Cardiac muscle cell (in vitro differentiated cells and primary cell): ENCODE measurements around the gene CELA3A. TPM values are rescaled to one million over a fixed set of nuclear protein-coding genes. Genes with fewer than 3 reads are reported as not detected.
A peak's percentile ranks its signal among the peaks of the same experiment; 100 is the strongest.

Experiments used
- DNase-seq, 2 donors: peaks; one replicate each; pipeline versions ENCODE4 v3.0.0 to v3.0.0-alpha.2; 2010 to 2017; ENCODE audit warnings: low read depth in 1 of 2, low spot score in 1 of 2
- H3K27ac ChIP-seq: fragments of 200-600 bp; sonication (generic); 2 replicates; pipeline ENCODE4 v1.5.1; 2016
- H3K27me3 ChIP-seq: fragments of 200-600 bp; sonication (generic); 2 replicates; pipeline ENCODE4 v1.6.0; 2016; ENCODE audit warnings: control low read depth
- H3K36me3 ChIP-seq: fragments of 200-600 bp; sonication (generic); 2 replicates; pipeline ENCODE4 v1.5.1; 2016; ENCODE audit warnings: control low read depth
- H3K4me1 ChIP-seq: fragments of 200-600 bp; sonication (generic); 2 replicates; pipeline ENCODE4 v1.8.1; 2017; ENCODE audit warnings: low read depth, mild to moderate bottlenecking, mixed run types
- H3K4me3 ChIP-seq: fragments of 200-600 bp; sonication (generic); 2 replicates; pipeline ENCODE4 v1.5.1; 2016; ENCODE audit warnings: mild to moderate bottlenecking
- H3K9me3 ChIP-seq: fragments of 200-600 bp; sonication (generic); 2 replicates; pipeline ENCODE4 v1.5.1; 2017; ENCODE audit warnings: low read depth, mild to moderate bottlenecking, control low read depth
- polyA plus RNA-seq: library from polyadenylated mRNA; unstranded; fragments of >200 nt; fragmentation: Nextera tagmentation; extraction: Ambion mirVana; gene quantifications from 2 replicates; pipeline ENCODE4 v1.2.1, GENCODE V29; 2016
- total RNA-seq: library from RNA; depleted of rRNA; stranded (reverse); fragments of >200 nt; gene quantifications from 2 replicates; pipeline ENCODE4 v1.2.3, GENCODE V29; 2016
- TF ChIP-seq, protein P1 (sequence below): IDR thresholded peaks from 2 replicates; pipeline ENCODE4 v1.5.1; 2012; ENCODE audit warnings: low read depth, mild to moderate bottlenecking, low read length

CELA3A gene
- total and polyA plus RNA-seq, 2 experiments from 2014 or later: not detected

DNA sequence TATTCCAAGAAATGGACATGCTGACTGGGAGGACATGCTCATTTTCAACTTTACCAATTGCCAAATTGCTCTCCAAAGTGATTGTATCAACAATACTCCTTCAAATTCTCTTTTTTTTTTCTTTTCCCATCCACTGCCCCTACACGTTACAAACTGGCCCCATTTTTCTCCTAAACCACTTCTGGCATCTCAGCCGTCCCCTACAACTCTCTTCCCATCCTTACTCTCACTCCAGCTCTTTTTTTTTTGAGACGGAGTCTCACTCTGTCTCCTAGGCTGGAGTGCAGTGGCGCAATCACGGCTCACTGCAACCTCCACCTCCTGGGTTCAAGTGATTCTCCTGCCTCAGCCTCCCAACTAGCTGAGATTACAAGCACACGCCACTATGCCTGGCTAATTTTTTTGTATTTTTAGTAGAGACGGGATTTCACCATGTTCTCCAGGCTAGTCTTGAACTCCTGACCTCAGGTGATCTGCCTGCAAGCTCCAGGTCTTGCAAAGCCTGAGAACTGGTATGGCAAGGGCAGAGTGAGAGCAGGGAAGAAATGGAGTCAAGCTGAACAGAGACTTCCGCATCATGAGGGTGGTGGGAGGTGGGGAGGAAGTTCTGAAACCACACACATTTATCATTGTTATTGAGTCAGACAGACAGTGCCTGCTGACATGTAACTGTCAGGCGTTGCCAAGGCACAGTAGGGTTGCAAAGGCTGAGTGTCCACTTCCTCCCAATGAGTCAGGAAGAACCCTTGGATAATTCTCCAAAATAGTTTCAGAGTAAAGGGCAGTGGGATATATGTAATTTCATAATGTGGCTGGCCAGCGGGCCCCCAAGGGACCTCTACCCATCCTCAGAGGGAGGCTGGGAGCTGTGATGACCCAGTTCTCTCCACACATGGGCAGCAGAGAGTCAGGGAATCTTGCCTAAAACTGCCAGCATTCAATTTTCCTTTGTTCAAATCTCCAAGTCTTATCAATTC, 17.4 kb downstream of the CELA3A start:
- Histone ChIP-seq H3K27me3 (no peaks in the 10 kb centered on the region), H3K4me1 (no peaks in the 10 kb centered on the region), H3K36me3 (no peaks in the 10 kb centered on the region), H3K4me3 (no peak overlapping the region), H3K27ac (no peak overlapping the region), H3K9me3 (no peaks in the 10 kb centered on the region)
- TF ChIP-seq, protein P1, sequence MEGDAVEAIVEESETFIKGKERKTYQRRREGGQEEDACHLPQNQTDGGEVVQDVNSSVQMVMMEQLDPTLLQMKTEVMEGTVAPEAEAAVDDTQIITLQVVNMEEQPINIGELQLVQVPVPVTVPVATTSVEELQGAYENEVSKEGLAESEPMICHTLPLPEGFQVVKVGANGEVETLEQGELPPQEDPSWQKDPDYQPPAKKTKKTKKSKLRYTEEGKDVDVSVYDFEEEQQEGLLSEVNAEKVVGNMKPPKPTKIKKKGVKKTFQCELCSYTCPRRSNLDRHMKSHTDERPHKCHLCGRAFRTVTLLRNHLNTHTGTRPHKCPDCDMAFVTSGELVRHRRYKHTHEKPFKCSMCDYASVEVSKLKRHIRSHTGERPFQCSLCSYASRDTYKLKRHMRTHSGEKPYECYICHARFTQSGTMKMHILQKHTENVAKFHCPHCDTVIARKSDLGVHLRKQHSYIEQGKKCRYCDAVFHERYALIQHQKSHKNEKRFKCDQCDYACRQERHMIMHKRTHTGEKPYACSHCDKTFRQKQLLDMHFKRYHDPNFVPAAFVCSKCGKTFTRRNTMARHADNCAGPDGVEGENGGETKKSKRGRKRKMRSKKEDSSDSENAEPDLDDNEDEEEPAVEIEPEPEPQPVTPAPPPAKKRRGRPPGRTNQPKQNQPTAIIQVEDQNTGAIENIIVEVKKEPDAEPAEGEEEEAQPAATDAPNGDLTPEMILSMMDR: peak; percentile 52
- peak in 1 of 2 donors; percentile 88 for DNase-seq

DNA sequence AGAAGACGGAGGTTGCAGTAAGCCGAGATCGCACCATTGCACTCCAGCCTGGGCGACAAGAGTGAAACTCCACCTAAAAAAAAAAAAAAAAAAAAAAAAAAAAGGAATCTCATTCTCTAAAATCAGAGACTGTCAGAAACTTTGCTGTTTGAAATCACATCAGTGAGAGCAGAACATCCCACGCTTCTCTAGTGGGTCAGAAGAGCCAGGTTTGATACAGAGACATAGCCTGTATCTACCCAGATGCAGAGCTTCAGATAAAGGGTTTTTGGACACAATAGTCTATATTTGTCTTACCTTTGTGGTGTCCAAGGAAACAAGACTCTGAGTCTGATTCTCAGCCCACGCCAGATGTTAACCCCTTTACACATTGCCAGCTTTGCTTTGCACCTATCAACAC, 19.6 kb downstream of the CELA3A start:
- H3K4me1 ChIP-seq: no peaks in the 10 kb centered on the region
- no peak overlapping the region for H3K27ac ChIP-seq
- TF ChIP-seq, protein P1: no peak
- H3K9me3 ChIP-seq: no peaks in the 10 kb centered on the region
- H3K27me3 ChIP-seq: no peaks in the 10 kb centered on the region
- H3K4me3 ChIP-seq: no peak overlapping the region
- DNase-seq: no peak
- no peaks in the 10 kb centered on the region for H3K36me3 ChIP-seq

- TF ChIP-seq, protein P1: no peak
Observed at GRCh38 chr1:22024485-22025367, 23.3 kb downstream of the CELA3A start.

DNA sequence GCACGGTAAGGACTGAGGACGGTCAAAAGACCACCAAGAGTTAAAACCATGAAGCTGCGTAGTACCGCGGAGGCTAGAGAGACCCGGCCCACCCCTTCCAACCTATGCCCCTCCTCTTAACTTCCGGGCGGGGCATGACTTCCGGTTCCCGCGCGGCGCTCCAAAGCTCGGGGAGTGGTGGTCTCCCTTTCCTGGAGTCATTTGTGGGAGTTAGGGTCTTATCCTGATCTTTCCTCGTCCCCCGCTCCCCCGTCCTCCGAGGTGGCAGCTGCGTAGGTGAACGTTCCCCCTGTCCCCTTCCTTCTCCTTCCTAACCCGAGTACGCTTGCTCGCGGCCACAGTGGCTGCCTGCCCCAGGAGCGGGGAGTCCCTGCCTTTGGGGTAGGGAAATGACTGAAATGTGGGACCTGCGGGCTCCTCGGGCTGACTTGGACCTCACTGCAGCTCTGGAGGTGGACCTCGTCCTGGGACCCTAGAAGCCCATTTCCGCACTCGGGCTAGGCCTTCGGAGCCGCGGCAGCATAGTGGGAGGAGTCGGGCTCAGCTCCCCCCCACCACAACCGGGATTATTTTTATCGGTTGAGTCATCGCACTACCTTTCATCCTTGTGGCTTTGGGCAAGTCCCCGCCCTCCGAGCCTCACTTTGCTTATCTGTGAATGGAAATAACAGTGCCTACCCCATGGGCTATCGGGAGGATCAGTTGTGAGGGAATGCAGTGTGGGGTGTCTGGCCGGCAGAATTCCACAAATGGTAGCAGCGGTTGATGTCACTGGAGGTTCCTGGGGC, 24.1 kb downstream of the CELA3A start:
- H3K4me3 ChIP-seq: peak overlapping the region; percentile 95
- H3K27ac ChIP-seq: peak overlapping the region; percentile 96
- peak; percentile 92 for DNase-seq
- no peaks in the 10 kb centered on the region for H3K9me3 ChIP-seq
- no peaks in the 10 kb centered on the region for H3K4me1 ChIP-seq
- H3K36me3 ChIP-seq: no peaks in the 10 kb centered on the region
- H3K27me3 ChIP-seq: no peaks in the 10 kb centered on the region
- TF ChIP-seq, protein P1: no peak

More at GRCh38 chr1:22024485-22025367, 23.3 kb downstream of the CELA3A start:
- H3K4me1 ChIP-seq: no peaks in the 10 kb centered on the region
- no peaks in the 10 kb centered on the region for H3K27me3 ChIP-seq
- H3K4me3 ChIP-seq: peak overlapping the region; percentile 95
- no peaks in the 10 kb centered on the region for H3K9me3 ChIP-seq
- peak overlapping the region; percentile 96 for H3K27ac ChIP-seq
- DNase-seq: peak; percentile 85 to 89
- no peaks in the 10 kb centered on the region for H3K36me3 ChIP-seq

- DNase-seq: no peak
- H3K4me1 ChIP-seq: peaks cover 3% of the 10 kb centered on the region
- H3K36me3 ChIP-seq: no peaks in the 10 kb centered on the region
- H3K27me3 ChIP-seq: no peaks in the 10 kb centered on the region
- H3K4me3 ChIP-seq: no peak overlapping the region
- TF ChIP-seq, protein P1: no peak
- H3K9me3 ChIP-seq: no peaks in the 10 kb centered on the region
- no peak overlapping the region for H3K27ac ChIP-seq
Observed at GRCh38 chr1:22026924-22027289, 25.4 kb downstream of the CELA3A start.
